CD4-positive, alpha-beta T cell (primary cell): ENCODE data around the gene PHYKPL. TPM values are rescaled to one million over a fixed set of nuclear protein-coding genes. Genes with fewer than 3 reads are reported as not detected.

Experiments
- ATAC-seq: fragments of 200-7000 bp; cut with Tn5 transposase; one replicate; pipeline ENCODE4 v1.10.0; 2022; ENCODE audit warnings: mild to moderate bottlenecking; ENCODE audit not compliant: poor library complexity
- CTCF ChIA-PET: fragments of 350-600 bp; sonication (Branson Sonifier 250); formaldehyde crosslinking; loops from one replicate; lab custom pipeline; 2021; ENCODE audit warnings: antibody characterized with exemption, inconsistent platforms; lab: Charles Lee
- POLR2A ChIA-PET: fragments of 350-600 bp; sonication (Branson Sonifier 250); formaldehyde crosslinking; loops from one replicate; lab custom pipeline; 2021; ENCODE audit warnings: antibody characterized with exemption, inconsistent platforms; lab: Charles Lee
- DNase-seq, 14 experiments: peaks; one replicate each; pipeline ENCODE4 v3.0.0-alpha.2; 2013 to 2020; ENCODE audit warnings: mixed read lengths in 2 of 14
- H3K27ac ChIP-seq, 2 donors: one replicate each; pipeline versions ENCODE4 v1.5.1 to v1.7.0; 2013; ENCODE audit warnings: low read length in 2 of 2, low read depth in 1 of 2, mild to moderate bottlenecking in 1 of 2
- H3K27me3 ChIP-seq, 2 experiments: 1 replicate in 1 of 2; 2 replicates in 1 of 2; pipeline versions ENCODE4 v1.6.1 to v1.7.0; 2013; ENCODE audit warnings: low read length in 2 of 2, control low read depth in 1 of 2, mild to moderate bottlenecking in 1 of 2, moderate library complexity in 1 of 2; ENCODE audit not compliant: insufficient read depth in 2 of 2, control insufficient read depth in 1 of 2
- H3K36me3 ChIP-seq: one replicate; pipeline ENCODE4 v1.6.1; 2013; ENCODE audit warnings: low read length, control low read depth; ENCODE audit not compliant: insufficient read depth
- H3K4me1 ChIP-seq: one replicate; pipeline ENCODE4 v1.6.1; 2013; ENCODE audit warnings: low read length, control low read depth; ENCODE audit not compliant: insufficient read depth
- H3K4me3 ChIP-seq: one replicate; pipeline ENCODE4 v1.5.1; 2013; ENCODE audit warnings: mild to moderate bottlenecking, low read length, moderate library complexity
- H3K9me3 ChIP-seq, 2 experiments: 1 replicate in 1 of 2; 2 replicates in 1 of 2; pipeline versions ENCODE4 v1.6.1 to v1.7.0; 2013; ENCODE audit warnings: low read length in 2 of 2, mild to moderate bottlenecking in 2 of 2, control low read depth in 1 of 2, moderate library complexity in 1 of 2; ENCODE audit not compliant: control insufficient read depth in 1 of 2, insufficient read depth in 1 of 2
- H3K27ac Mint-ChIP-seq: one replicate; pipeline ENCODE4 v1.8.0; 2020; ENCODE audit warnings: mixed read lengths
- H3K27me3 Mint-ChIP-seq: one replicate; pipeline ENCODE4 v1.8.0; 2021; ENCODE audit warnings: mixed read lengths
- H3K36me3 Mint-ChIP-seq: one replicate; pipeline ENCODE4 v1.8.0; 2021; ENCODE audit warnings: low read depth, mixed read lengths
- H3K4me1 Mint-ChIP-seq: one replicate; pipeline ENCODE4 v1.8.0; 2021; ENCODE audit warnings: low read depth, mixed read lengths
- H3K4me3 Mint-ChIP-seq: one replicate; pipeline ENCODE4 v1.8.0; 2020; ENCODE audit warnings: mild to moderate bottlenecking, mixed read lengths
- H3K9me3 Mint-ChIP-seq: one replicate; pipeline ENCODE4 v1.8.0; 2020; ENCODE audit warnings: mixed read lengths
- intact Hi-C, 2 experiments: fragments of 100-400 bp; cut with DNase I in 1 of 2; cut with micrococcal nuclease in 1 of 2; formaldehyde crosslinking; loops; one replicate each; pipeline versions ENCODE4 v1.15.1 to v1.9.0; 2023 to 2025; cut with DNase I, micrococcal nuclease
- total RNA-seq, 174 experiments: library from RNA in 2 of 174; stranded (reverse) in 2 of 174; gene quantifications; one replicate each; pipeline ENCODE4 v1.2.3 and lab custom pipeline; 2021 to 2026
- TF ChIP-seq, protein P1 (sequence below): fragments of 200-600 bp; IDR thresholded peaks from one replicate; pipeline ENCODE4 v1.8.0; 2022; ENCODE audit warnings: antibody characterized with exemption, mild to moderate bottlenecking

The PHYKPL gene
- total RNA-seq, 2 experiments from 2014 or later, result 90.9 to 92.8 TPM

DNA sequence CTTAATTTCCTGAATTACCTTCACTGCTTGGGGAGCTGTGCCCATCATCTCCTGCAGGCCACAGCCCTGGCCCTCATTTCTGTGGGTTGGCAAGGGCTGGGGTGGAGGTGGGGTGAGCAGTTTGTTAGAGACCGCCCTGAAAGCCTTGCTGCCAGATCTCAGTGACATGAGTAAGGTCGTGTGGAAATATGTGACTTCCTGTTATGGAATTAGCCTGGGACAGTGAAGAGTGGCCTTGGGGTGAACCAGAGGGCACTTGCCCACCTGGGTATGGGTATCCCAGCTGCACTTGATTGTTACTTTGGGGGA is 30.7 kb downstream of the PHYKPL start:
- Mint-ChIP-seq H3K27me3 (peaks cover 4% of the 10 kb centered on the region), H3K9me3 (no peaks in the 10 kb centered on the region), H3K4me3 (peak overlapping the region; percentile 76), H3K4me1 (peaks cover 20% of the 10 kb centered on the region), H3K36me3 (peaks cover 22% of the 10 kb centered on the region), H3K27ac (peak overlapping the region; percentile 9)
- Histone ChIP-seq H3K9me3 (no peaks in the 10 kb centered on the region), H3K4me1 (peaks cover 22% of the 10 kb centered on the region), H3K27me3 (no peaks in the 10 kb centered on the region), H3K27ac (no peak overlapping the region), H3K4me3 (no peak overlapping the region), H3K36me3 (peaks cover 7% of the 10 kb centered on the region)
- peak in 1 of 14 experiments; percentile 15 for DNase-seq
- ChIA-PET POLR2A (no interaction called here), CTCF (no interaction called here)
- TF ChIP-seq, protein P1, sequence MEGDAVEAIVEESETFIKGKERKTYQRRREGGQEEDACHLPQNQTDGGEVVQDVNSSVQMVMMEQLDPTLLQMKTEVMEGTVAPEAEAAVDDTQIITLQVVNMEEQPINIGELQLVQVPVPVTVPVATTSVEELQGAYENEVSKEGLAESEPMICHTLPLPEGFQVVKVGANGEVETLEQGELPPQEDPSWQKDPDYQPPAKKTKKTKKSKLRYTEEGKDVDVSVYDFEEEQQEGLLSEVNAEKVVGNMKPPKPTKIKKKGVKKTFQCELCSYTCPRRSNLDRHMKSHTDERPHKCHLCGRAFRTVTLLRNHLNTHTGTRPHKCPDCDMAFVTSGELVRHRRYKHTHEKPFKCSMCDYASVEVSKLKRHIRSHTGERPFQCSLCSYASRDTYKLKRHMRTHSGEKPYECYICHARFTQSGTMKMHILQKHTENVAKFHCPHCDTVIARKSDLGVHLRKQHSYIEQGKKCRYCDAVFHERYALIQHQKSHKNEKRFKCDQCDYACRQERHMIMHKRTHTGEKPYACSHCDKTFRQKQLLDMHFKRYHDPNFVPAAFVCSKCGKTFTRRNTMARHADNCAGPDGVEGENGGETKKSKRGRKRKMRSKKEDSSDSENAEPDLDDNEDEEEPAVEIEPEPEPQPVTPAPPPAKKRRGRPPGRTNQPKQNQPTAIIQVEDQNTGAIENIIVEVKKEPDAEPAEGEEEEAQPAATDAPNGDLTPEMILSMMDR, result no peak
- intact Hi-C loops, result loop anchor here in 1 of 2 experiments (5.0 to 10.0 kb wide), 2 partner anchors 650 to 1557 kb away; partner anchors contain the start of genes FAM193B and TSPAN17
- ATAC-seq, result no peak

DNA sequence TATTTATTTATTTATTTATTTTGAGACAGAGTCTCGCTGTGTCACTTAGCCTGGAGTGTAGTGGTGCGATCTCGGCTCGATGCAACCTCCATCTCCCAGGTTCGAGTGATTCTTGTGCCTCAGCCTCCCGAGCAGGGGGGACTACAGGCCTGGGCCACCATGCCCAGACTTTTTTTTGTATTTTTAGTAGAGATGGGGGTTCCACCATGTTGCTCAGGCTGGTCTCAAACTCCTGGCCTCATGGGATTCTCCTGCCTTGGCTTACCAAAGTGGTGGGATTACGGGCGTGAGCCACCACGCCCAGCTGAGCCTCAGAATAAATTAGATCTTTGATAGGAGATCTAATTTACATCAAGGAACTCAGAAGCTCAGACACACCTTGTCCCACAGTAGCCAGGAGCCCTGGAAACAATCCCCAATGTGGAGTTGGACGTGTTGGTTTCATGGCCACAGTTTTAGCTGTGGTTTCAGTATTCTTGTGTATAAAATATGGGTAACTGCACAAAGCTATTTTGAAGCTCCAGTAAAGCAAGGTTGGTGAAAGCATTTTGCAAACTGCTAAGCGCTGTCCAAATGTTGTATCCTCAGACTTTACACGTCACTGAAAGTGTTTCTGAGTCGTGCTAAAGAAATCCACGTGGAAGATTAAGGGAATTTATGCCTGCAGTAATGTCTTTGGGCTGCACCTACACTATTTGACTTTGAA is 31.2 kb downstream of the PHYKPL start:
- ATAC-seq, result no peak
- intact Hi-C loops, result loop anchor here in 1 of 2 experiments (5.0 to 10.0 kb wide), 2 partner anchors 649 to 1557 kb away; partner anchors contain the start of genes FAM193B and TSPAN17
- CTCF ChIA-PET, result interaction anchor here (1.6 kb wide), 1 partner anchor 80 kb away, joined by 4 read pairs; no protein-coding TSS in a partner anchor

DNA sequence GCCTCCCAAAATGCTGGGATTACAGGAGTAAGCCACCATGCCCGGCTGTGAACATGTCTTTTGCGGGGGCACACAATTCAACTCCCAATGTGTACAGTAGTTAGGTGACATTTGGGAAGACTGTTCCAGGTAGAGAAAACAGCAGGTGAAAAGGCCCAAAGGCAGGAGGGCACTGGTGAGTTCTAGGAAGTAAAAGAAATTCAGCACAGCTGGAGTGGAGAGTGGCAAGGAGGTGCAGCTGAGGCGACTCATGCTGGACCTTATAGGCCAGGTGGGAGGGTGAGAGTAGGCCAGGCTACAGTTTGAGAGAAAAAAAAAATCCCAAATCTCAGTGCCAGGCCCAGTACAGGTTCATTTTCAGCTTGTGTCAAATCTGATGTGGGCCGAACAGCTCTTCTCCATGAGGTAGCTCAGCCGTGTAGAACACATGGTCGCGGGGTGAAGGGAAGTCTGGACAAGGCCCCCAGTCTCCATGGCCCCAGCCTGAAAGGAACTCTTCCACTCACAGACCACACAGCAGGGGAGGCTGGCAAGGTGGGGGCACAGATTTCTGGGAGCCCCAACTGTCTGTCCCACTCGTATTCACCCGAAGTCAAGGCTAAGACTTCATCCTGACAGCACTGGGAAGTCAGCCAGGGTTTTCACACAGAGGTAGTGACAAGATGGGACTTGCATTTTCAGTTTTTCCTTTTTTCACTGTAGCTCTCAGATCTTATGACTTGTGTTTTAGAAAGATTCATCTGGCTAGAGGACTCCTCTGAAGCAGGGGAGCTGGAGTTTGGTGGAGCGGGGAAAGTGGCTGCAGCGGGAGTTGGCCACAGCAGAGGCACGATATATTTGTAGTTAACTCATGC is 32.8 kb downstream of the PHYKPL start:
- H3K36me3 Mint-ChIP-seq, result peaks cover 5% of the 10 kb centered on the region
- H3K27ac Mint-ChIP-seq, result no peak overlapping the region
- H3K27ac ChIP-seq, result no peak overlapping the region
- H3K4me1 Mint-ChIP-seq, result peaks cover 5% of the 10 kb centered on the region
- no peaks in the 10 kb centered on the region for H3K9me3 Mint-ChIP-seq
- H3K36me3 ChIP-seq, result no peaks in the 10 kb centered on the region
- no peak overlapping the region for H3K4me3 Mint-ChIP-seq
- TF ChIP-seq, protein P1, result no peak
- no peaks in the 10 kb centered on the region for H3K9me3 ChIP-seq
- peaks cover 6% of the 10 kb centered on the region for H3K4me1 ChIP-seq
- ATAC-seq (no peak), DNase-seq (peak in 1 of 14 experiments; percentile 15)
- CTCF ChIA-PET, result interaction anchor here (1.6 kb wide), 1 partner anchor 79 kb away, joined by 4 read pairs; no protein-coding TSS in a partner anchor
- no peak overlapping the region for H3K4me3 ChIP-seq
- no peaks in the 10 kb centered on the region for H3K27me3 ChIP-seq
- intact Hi-C loops, result loop anchor here in 1 of 2 experiments (5.0 to 10.0 kb wide), 2 partner anchors 648 to 1555 kb away; partner anchors contain the start of genes FAM193B and TSPAN17
- peaks cover 4% of the 10 kb centered on the region for H3K27me3 Mint-ChIP-seq
- POLR2A ChIA-PET, result no interaction called here

More for the DNA sequence above, 31.2 kb downstream of the PHYKPL start:
- H3K9me3 ChIP-seq, result no peaks in the 10 kb centered on the region
- Mint-ChIP-seq H3K36me3 (peaks cover 16% of the 10 kb centered on the region), H3K27ac (peak overlapping the region; percentile 9), H3K4me1 (peaks cover 15% of the 10 kb centered on the region), H3K4me3 (peak overlapping the region; percentile 76), H3K9me3 (no peaks in the 10 kb centered on the region), H3K27me3 (peaks cover 4% of the 10 kb centered on the region)
- TF ChIP-seq, protein P1, result no peak
- DNase-seq, result no peak
- no peak overlapping the region for H3K27ac ChIP-seq
- H3K36me3 ChIP-seq, result peaks cover 2% of the 10 kb centered on the region
- H3K27me3 ChIP-seq, result no peaks in the 10 kb centered on the region
- no peak overlapping the region for H3K4me3 ChIP-seq
- peaks cover 17% of the 10 kb centered on the region for H3K4me1 ChIP-seq
- POLR2A ChIA-PET, result no interaction called here
